ENCODE data around the gene DNER.

DNA sequence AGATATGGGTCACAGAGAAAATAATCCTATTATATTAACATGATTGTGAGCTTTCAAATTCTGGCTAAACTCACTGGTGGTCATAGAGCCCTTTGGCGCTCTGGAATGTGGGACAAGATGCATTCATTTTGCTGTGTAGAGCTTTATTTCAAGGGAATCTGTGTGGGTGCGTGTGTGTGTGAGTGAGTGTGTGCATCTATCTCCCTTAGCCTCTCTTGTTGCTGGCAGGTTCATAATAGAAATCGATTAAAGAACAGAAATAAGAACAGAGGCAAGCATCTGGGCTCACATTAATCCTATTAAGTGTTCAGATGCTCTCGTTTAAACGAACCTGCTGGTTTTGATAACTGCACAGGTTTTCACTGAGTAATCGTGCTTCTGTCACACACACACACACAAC lies 287.9 kb downstream of the DNER start:
- TF ChIP-seq, protein P1, sequence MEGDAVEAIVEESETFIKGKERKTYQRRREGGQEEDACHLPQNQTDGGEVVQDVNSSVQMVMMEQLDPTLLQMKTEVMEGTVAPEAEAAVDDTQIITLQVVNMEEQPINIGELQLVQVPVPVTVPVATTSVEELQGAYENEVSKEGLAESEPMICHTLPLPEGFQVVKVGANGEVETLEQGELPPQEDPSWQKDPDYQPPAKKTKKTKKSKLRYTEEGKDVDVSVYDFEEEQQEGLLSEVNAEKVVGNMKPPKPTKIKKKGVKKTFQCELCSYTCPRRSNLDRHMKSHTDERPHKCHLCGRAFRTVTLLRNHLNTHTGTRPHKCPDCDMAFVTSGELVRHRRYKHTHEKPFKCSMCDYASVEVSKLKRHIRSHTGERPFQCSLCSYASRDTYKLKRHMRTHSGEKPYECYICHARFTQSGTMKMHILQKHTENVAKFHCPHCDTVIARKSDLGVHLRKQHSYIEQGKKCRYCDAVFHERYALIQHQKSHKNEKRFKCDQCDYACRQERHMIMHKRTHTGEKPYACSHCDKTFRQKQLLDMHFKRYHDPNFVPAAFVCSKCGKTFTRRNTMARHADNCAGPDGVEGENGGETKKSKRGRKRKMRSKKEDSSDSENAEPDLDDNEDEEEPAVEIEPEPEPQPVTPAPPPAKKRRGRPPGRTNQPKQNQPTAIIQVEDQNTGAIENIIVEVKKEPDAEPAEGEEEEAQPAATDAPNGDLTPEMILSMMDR (IDR thresholded peaks at IDR 0.05), result no peak
- TF ChIP-seq POLR2A (IDR thresholded peaks at IDR 0.05), result no peak
- no peak for TF ChIP-seq EP300 (IDR thresholded peaks at IDR 0.05)
